H9 (cell line): Measurements from ENCODE around the gene CMTM4. TPM values are rescaled to one million over a fixed set of nuclear protein-coding genes. Genes with fewer than 3 reads are reported as not detected.

ENCODE experiments used
- DNase-seq: peaks from one replicate; pipeline ENCODE4 v3.0.0-alpha.2; 2017
- H2AFZ ChIP-seq: one replicate; pipeline ENCODE4 v1.6.1; 2013; ENCODE audit warnings: mild to moderate bottlenecking, low read length, control low read depth, moderate library complexity
- H2AK5ac ChIP-seq: 2 replicates; pipeline ENCODE4 v1.6.1; 2013; ENCODE audit warnings: low read length, control low read depth, mixed read lengths; ENCODE audit not compliant: insufficient read length
- H2BK120ac ChIP-seq: one replicate; pipeline ENCODE4 v1.6.1; 2013; ENCODE audit warnings: low read depth, mild to moderate bottlenecking, low read length, control low read depth, inconsistent platforms; ENCODE audit not compliant: poor library complexity, severe bottlenecking
- H2BK12ac ChIP-seq: 2 replicates; pipeline ENCODE4 v1.6.1; 2013; ENCODE audit warnings: low read length, control low read depth, mixed read lengths, low read depth; ENCODE audit not compliant: insufficient read length
- H2BK15ac ChIP-seq: 2 replicates; pipeline ENCODE4 v1.6.1; 2013; ENCODE audit warnings: low read depth, low read length, control low read depth
- H2BK20ac ChIP-seq: one replicate; pipeline ENCODE4 v1.6.1; 2013; ENCODE audit warnings: low read depth, mild to moderate bottlenecking, low read length, control low read depth, inconsistent platforms; ENCODE audit not compliant: poor library complexity, severe bottlenecking
- H2BK5ac ChIP-seq: 2 replicates; pipeline ENCODE4 v1.6.1; 2013; ENCODE audit warnings: low read length, control low read depth, mixed read lengths; ENCODE audit not compliant: insufficient read length
- H3K14ac ChIP-seq: 2 replicates; pipeline ENCODE4 v1.6.1; 2013; ENCODE audit warnings: low read length, control low read depth; ENCODE audit not compliant: insufficient read depth
- H3K18ac ChIP-seq: 2 replicates; pipeline ENCODE4 v1.6.1; 2013; ENCODE audit warnings: low read depth, mild to moderate bottlenecking, mixed read lengths, low read length, control low read depth; ENCODE audit not compliant: insufficient read length
- H3K23ac ChIP-seq: 2 replicates; pipeline ENCODE4 v1.6.1; 2013; ENCODE audit warnings: low read length, control low read depth, mixed read lengths, low read depth; ENCODE audit not compliant: insufficient read length
- H3K23me2 ChIP-seq: 2 replicates; pipeline ENCODE4 v1.6.1; 2013; ENCODE audit warnings: low read depth, mild to moderate bottlenecking, mixed read lengths, low read length, control low read depth; ENCODE audit not compliant: insufficient read length, poor library complexity, severe bottlenecking
- H3K27ac ChIP-seq: 2 replicates; pipeline ENCODE4 v1.5.1; 2013; ENCODE audit warnings: low read length, control low read depth, mixed read lengths, low read depth; ENCODE audit not compliant: insufficient read length
- H3K27me3 ChIP-seq: 2 replicates; pipeline ENCODE4 v1.6.1; 2013; ENCODE audit warnings: low read length, control low read depth, inconsistent platforms; ENCODE audit not compliant: insufficient read depth
- H3K4ac ChIP-seq: 2 replicates; pipeline ENCODE4 v1.6.1; 2013; ENCODE audit warnings: low read depth, mild to moderate bottlenecking, control low read depth, inconsistent platforms, low read length, moderate library complexity
- H3K4me1 ChIP-seq: 2 replicates; pipeline ENCODE4 v1.6.1; 2013; ENCODE audit warnings: low read length, control low read depth, inconsistent platforms; ENCODE audit not compliant: insufficient read depth
- H3K4me2 ChIP-seq: 2 replicates; pipeline ENCODE4 v1.6.1; 2013; ENCODE audit warnings: low read length, control low read depth, mixed read lengths; ENCODE audit not compliant: insufficient read length, insufficient read depth
- H3K56ac ChIP-seq: 2 replicates; pipeline ENCODE4 v1.6.1; 2013; ENCODE audit warnings: low read depth, mild to moderate bottlenecking, mixed read lengths, low read length, control low read depth; ENCODE audit not compliant: insufficient read length
- H3K79me1 ChIP-seq: 2 replicates; pipeline ENCODE4 v1.6.1; 2013; ENCODE audit warnings: low read depth, mild to moderate bottlenecking, moderate library complexity, low read length, control low read depth, inconsistent platforms; ENCODE audit not compliant: insufficient read depth, poor library complexity, severe bottlenecking
- H3K79me2 ChIP-seq: 2 replicates; pipeline ENCODE4 v1.6.1; 2013; ENCODE audit warnings: low read length, control low read depth, inconsistent platforms; ENCODE audit not compliant: insufficient read depth
- H3K9ac ChIP-seq: 2 replicates; pipeline ENCODE4 v1.6.1; 2013; ENCODE audit warnings: low read length, control low read depth, mixed read lengths; ENCODE audit not compliant: insufficient read length; ENCODE audit errors: extremely low read depth
- H3K9me3 ChIP-seq: one replicate; pipeline ENCODE4 v1.6.1; 2013; ENCODE audit warnings: low read depth, low read length, inconsistent platforms; ENCODE audit not compliant: control insufficient read depth
- H3T11ph ChIP-seq: one replicate; pipeline ENCODE4 v1.6.1; 2013; ENCODE audit warnings: mild to moderate bottlenecking, low read length, control low read depth, inconsistent platforms
- H4K20me1 ChIP-seq: one replicate; pipeline ENCODE4 v1.6.1; 2013; ENCODE audit not compliant: control insufficient read depth, insufficient read length, insufficient read depth
- H4K5ac ChIP-seq: 2 replicates; pipeline ENCODE4 v1.6.1; 2013; ENCODE audit warnings: low read depth, mild to moderate bottlenecking, mixed read lengths, low read length, control low read depth; ENCODE audit not compliant: insufficient read length
- H4K8ac ChIP-seq: replicated peaks from 2 replicates; pipeline ENCODE4 v1.6.1; 2013; ENCODE audit warnings: low read length, control low read depth, mixed read lengths, low read depth; ENCODE audit not compliant: insufficient read length
- H4K91ac ChIP-seq: 2 replicates; pipeline ENCODE4 v1.6.1; 2013; ENCODE audit warnings: low read depth, mild to moderate bottlenecking, moderate library complexity, mixed read lengths, low read length, control low read depth; ENCODE audit not compliant: insufficient read length
- H3K27ac Mint-ChIP-seq, 3 experiments: 2 replicates in 2 of 3; 3 replicates in 1 of 3; pipeline ENCODE4 v1.8.0; 2020 to 2021; ENCODE audit warnings: mixed read lengths in 3 of 3, mild to moderate bottlenecking in 1 of 3, moderate library complexity in 1 of 3
- H3K27me3 Mint-ChIP-seq: 2 replicates; pipeline ENCODE4 v1.8.0; 2021; ENCODE audit warnings: low read depth, mild to moderate bottlenecking, moderate library complexity, mixed read lengths
- H3K36me3 Mint-ChIP-seq, 3 experiments: 2 replicates in 2 of 3; 3 replicates in 1 of 3; pipeline ENCODE4 v1.8.0; 2020 to 2021; ENCODE audit warnings: low read depth in 3 of 3, mixed read lengths in 3 of 3; ENCODE audit not compliant: insufficient read depth in 1 of 3
- H3K4me1 Mint-ChIP-seq, 2 experiments: 2 replicates each; pipeline ENCODE4 v1.8.0; 2020; ENCODE audit warnings: mixed read lengths in 2 of 2
- H3K4me3 Mint-ChIP-seq, 2 experiments: 2 replicates in 1 of 2; 3 replicates in 1 of 2; pipeline ENCODE4 v1.8.0; 2020 to 2021; ENCODE audit warnings: mild to moderate bottlenecking in 2 of 2, mixed read lengths in 2 of 2, moderate library complexity in 1 of 2
- H3K9me3 Mint-ChIP-seq, 2 experiments: 2 replicates in 1 of 2; 3 replicates in 1 of 2; pipeline ENCODE4 v1.8.0; 2020; ENCODE audit warnings: mild to moderate bottlenecking in 2 of 2, mixed read lengths in 2 of 2, moderate library complexity in 1 of 2
- CTCF ChIP-seq: fragments of 200-600 bp; sonication (generic); conservative IDR thresholded peaks from 3 replicates; pipeline ENCODE4 v1.8.0; 2021; ENCODE audit warnings: antibody characterized with exemption, mild to moderate bottlenecking
- WGBS: extraction: QIAGEN DNeasy Blood & Tissue Kit; methylation state at CpG from one replicate; pipeline ENCODE4 v1.1.7; 2013; ENCODE audit warnings: missing lambda C conversion rate, low lambda C conversion rate, mixed read lengths; ENCODE audit not compliant: insufficient read length; ENCODE audit errors: extremely low coverage; 5-methylcytosine and 5-hydroxymethylcytosine counted together
- total RNA-seq: library from RNA; stranded (reverse); gene quantifications from 2 replicates; pipeline ENCODE4 v1.2.1, GENCODE V29; 2021

Gene CMTM4
- total RNA-seq, 1 experiment from 2014 or later: 40.5 TPM

- no peak overlapping the region for H3K27ac ChIP-seq
- no peak overlapping the region for H2BK20ac ChIP-seq
- Mint-ChIP-seq H3K4me3 (no peak overlapping the region), H3K27ac (peak overlapping the region in 1 of 3 experiments; percentile 20; a peak in 1 of 7 replicates), H3K36me3 (peaks cover 5 to 26% (median 6%) of the 10 kb centered on the region in 3 experiments; a peak in 6 of 7 replicates), H3K27me3 (peaks cover 6% of the 10 kb centered on the region), H3K9me3 (peaks cover 4 to 9% of the 10 kb centered on the region in 2 experiments; a peak in 4 of 5 replicates), H3K4me1 (peaks cover 0 to 6% of the 10 kb centered on the region in 2 experiments; a peak in 2 of 4 replicates)
- H3K79me1 ChIP-seq: no peaks in the 10 kb centered on the region
- no peaks in the 10 kb centered on the region for H3K4me1 ChIP-seq
- H2BK12ac ChIP-seq: no peak overlapping the region
- no peak for TF ChIP-seq CTCF
- no peak for DNase-seq
- whole genome bisulfite sequencing: no CpG with 5 or more reads among the region's 6 CpGs
- H3K23ac ChIP-seq: no peak overlapping the region
- no peak overlapping the region for H2AFZ ChIP-seq
- H3K14ac ChIP-seq: no peak overlapping the region
- no peak overlapping the region for H2BK15ac ChIP-seq
- no peak overlapping the region for H4K91ac ChIP-seq
- H3K18ac ChIP-seq: no peak overlapping the region
- H2AK5ac ChIP-seq: no peak overlapping the region
- no peak overlapping the region for H3K9ac ChIP-seq
- H3K4me2 ChIP-seq: no peak overlapping the region
- H3K56ac ChIP-seq: no peak overlapping the region
- H2BK5ac ChIP-seq: no peak overlapping the region
- no peak overlapping the region for H2BK120ac ChIP-seq
- H3K4ac ChIP-seq: no peak overlapping the region
- H4K8ac ChIP-seq: no peak overlapping the region
- H4K20me1 ChIP-seq: peaks cover 2% of the 10 kb centered on the region
- no peaks in the 10 kb centered on the region for H3K9me3 ChIP-seq
- H4K5ac ChIP-seq: no peak overlapping the region
- H3K79me2 ChIP-seq: no peaks in the 10 kb centered on the region
- H3T11ph ChIP-seq: no peak overlapping the region
- no peaks in the 10 kb centered on the region for H3K27me3 ChIP-seq
- no peaks in the 10 kb centered on the region for H3K23me2 ChIP-seq
These were observed 18.2 kb upstream of the CMTM4 start for GRCh38 chr16:66714654-66715307.
